Keratinocyte (primary cell): ENCODE measurements around the gene DNM2.

Source experiments
- EZH2 ChIP-seq: IDR thresholded peaks from one replicate; pipeline ENCODE4 v1.6.1; 2012; ENCODE audit warnings: inconsistent platforms, mild to moderate bottlenecking, low read length, moderate library complexity
- TF ChIP-seq, protein P1 (sequence below), 3 experiments: IDR thresholded peaks in 1 of 3; conservative IDR thresholded peaks in 1 of 3; optimal IDR thresholded peaks in 1 of 3; 2 replicates in 2 of 3; 3 replicates in 1 of 3; pipeline versions ENCODE3 to v1.5.1; 2011; ENCODE audit warnings: low read length in 3 of 3, mild to moderate bottlenecking in 3 of 3, moderate library complexity in 2 of 3, control low read depth in 1 of 3, inconsistent platforms in 1 of 3; ENCODE audit not compliant: insufficient read depth in 2 of 3; ENCODE audit errors: extremely low read depth in 1 of 3

DNA sequence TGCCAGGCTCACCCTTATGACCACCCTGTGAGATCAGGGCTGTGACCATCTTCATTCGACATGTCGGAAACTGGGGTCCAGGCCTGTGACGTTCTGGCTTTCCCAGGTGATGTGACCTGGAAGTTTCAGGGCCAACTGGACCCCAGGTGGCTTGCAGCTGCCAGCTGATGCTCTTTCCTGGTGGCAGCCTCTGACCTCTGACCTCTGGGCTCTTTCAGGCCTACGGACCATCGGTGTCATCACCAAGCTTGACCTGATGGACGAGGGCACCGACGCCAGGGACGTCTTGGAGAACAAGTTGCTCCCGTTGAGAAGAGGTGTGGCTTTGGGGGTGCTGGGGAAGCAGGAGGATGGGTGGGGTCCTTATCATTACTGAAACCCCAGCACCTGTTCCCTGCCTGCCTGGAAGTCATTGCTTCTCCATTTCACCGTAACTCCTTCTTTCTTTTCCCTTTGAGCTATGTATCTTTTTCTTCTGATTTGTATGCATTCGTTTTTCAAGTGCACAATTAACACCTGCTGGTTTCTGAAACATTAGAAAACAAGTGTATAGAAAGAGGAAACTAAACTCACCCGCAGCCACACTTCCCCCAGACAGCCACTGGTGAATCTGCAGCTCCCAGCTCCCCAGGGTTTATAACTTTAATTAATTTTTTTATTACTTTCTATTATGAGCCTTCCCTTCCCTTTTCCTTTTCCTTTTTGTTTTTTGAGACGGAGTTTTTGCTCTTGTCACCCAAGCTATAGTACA is 59.2 kb downstream of the DNM2 start:
- TF ChIP-seq, protein P1, sequence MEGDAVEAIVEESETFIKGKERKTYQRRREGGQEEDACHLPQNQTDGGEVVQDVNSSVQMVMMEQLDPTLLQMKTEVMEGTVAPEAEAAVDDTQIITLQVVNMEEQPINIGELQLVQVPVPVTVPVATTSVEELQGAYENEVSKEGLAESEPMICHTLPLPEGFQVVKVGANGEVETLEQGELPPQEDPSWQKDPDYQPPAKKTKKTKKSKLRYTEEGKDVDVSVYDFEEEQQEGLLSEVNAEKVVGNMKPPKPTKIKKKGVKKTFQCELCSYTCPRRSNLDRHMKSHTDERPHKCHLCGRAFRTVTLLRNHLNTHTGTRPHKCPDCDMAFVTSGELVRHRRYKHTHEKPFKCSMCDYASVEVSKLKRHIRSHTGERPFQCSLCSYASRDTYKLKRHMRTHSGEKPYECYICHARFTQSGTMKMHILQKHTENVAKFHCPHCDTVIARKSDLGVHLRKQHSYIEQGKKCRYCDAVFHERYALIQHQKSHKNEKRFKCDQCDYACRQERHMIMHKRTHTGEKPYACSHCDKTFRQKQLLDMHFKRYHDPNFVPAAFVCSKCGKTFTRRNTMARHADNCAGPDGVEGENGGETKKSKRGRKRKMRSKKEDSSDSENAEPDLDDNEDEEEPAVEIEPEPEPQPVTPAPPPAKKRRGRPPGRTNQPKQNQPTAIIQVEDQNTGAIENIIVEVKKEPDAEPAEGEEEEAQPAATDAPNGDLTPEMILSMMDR (optimal IDR thresholded peaks at IDR 0.05 in 1 of 3, IDR thresholded peaks at IDR 0.05 in 1 of 3, conservative IDR thresholded peaks at IDR 0.05 in 1 of 3; ENCODE audit: extremely low read depth in 1 of 3, insufficient read depth in 2 of 3, low read length in 3 of 3), result no peak
- no peak for TF ChIP-seq EZH2
